Adrenal gland (tissue), 12 donors: ENCODE measurements around the gene CNNM2. TPM values are rescaled to one million over a fixed set of nuclear protein-coding genes. Genes with fewer than 3 reads are reported as not detected.

Experiments used
- DNase-seq, 7 donors: peaks; one replicate each; pipeline ENCODE4 v3.0.0-alpha.2; 2019 to 2020
- H3K27ac ChIP-seq, 5 donors: fragments of 200-600 bp; sonication (generic) in 4 of 5; 1 replicate in 3 of 5; 2 replicates in 2 of 5; pipeline versions ENCODE4 v1.5.1 to v1.8.0; 2016 to 2020; ENCODE audit warnings: mild to moderate bottlenecking in 1 of 5
- H3K27me3 ChIP-seq: fragments of 200-600 bp; 2 replicates; pipeline ENCODE4 v1.8.0; 2021
- H3K36me3 ChIP-seq, 2 donors: fragments of 200-600 bp; replicated peaks in 1 of 2; 1 replicate in 1 of 2; 2 replicates in 1 of 2; pipeline versions ENCODE4 v1.5.1 to v1.8.0; 2018 to 2022
- H3K4me1 ChIP-seq, 2 donors: fragments of 200-600 bp; replicated peaks in 1 of 2; 1 replicate in 1 of 2; 2 replicates in 1 of 2; pipeline versions ENCODE4 v1.5.1 to v1.8.0; 2018 to 2021
- H3K4me3 ChIP-seq, 4 donors: fragments of 200-600 bp; sonication (generic) in 3 of 4; one replicate each; pipeline ENCODE4 v1.5.1; 2016 to 2018
- H3K9me3 ChIP-seq, 3 donors: fragments of 200-600 bp; sonication (generic) in 1 of 3; replicated peaks in 1 of 3; 1 replicate in 2 of 3; 2 replicates in 1 of 3; pipeline versions ENCODE4 v1.5.1 to v1.8.0; 2016 to 2021
- CTCF ChIP-seq, 6 experiments: fragments of 450-650 bp in 4 of 6; fragments of 200-600 bp in 2 of 6; sonication (generic) in 1 of 6; IDR thresholded peaks; 1 replicate in 5 of 6; 2 replicates in 1 of 6; pipeline versions ENCODE4 v1.5.1 to v1.8.0; 2016 to 2021; ENCODE audit warnings: antibody characterized with exemption in 6 of 6, mild to moderate bottlenecking in 2 of 6, moderate library complexity in 1 of 6
- POLR2A ChIP-seq, 2 donors: fragments of 450-650 bp; IDR thresholded peaks; one replicate each; pipeline ENCODE4 v1.6.1; 2017; ENCODE audit warnings: antibody characterized with exemption in 2 of 2, mild to moderate bottlenecking in 2 of 2, moderate library complexity in 1 of 2
- WGBS, 4 donors: extraction: QIAGEN DNeasy Blood & Tissue Kit in 2 of 4; methylation state at CpG; one replicate each; pipeline versions ENCODE4 v1.1.5 to v1.1.7; 2013 to 2017; 5-methylcytosine and 5-hydroxymethylcytosine counted together
- intact Hi-C, 2 donors: fragments of 100-400 bp; cut with DNase I; formaldehyde crosslinking; loops; one replicate each; pipeline versions ENCODE4 v1.14.1 to v1.15.0; 2022 to 2023
- polyA plus RNA-seq, 3 donors: library from polyadenylated mRNA; stranded (reverse); fragments of 200-250 nt in 2 of 3; fragments of 350-450 nt in 1 of 3; fragmentation: Illumina TruSeq in 1 of 3; extraction: RNeasy Lipid Tissue Mini Kit (QIAGEN cat#74804) in 1 of 3; gene quantifications; one replicate each; pipeline ENCODE4 v1.2.3, GENCODE V29; 2013 to 2014
- total RNA-seq, 9 donors: library from RNA; depleted of rRNA in 4 of 9; stranded (reverse); fragments of >200 nt in 4 of 9; fragments of 120-200 nt in 1 of 9; fragmentation: NEBNext Ultra II Directional in 1 of 9; extraction: Animal tissue kit (Norgen Biotek cat#: 25700) in 1 of 9; gene quantifications; one replicate each; pipeline versions ENCODE4 v1.1.0 to v1.2.4, GENCODE V29; 2013 to 2023
- donor health status: healthy with polysubstance abuse.
- donor health status: Bipolar disorder and iron deficiency.
- donor health status: DM: yes; HTN: yes; CAD: no.
- donor health status: DM: no; HTN: no; CAD: no.
- donor health status: DM: no; HTN: no; CAD: no.
- donor health status: DM: yes; HTN: yes; CAD: no.

The CNNM2 gene
- total and polyA plus RNA-seq, 12 donors = 5.4 to 52.0 (median 36.6) TPM

GRCh38 chr10:102948786-102949185 is 30.7 kb downstream of the CNNM2 start:
- intact Hi-C loops = no loop called here
- Histone ChIP-seq H3K9me3 (no peaks in the 10 kb centered on the region), H3K36me3 (no peaks in the 10 kb centered on the region), H3K4me1 (peaks cover 31 to 32% of the 10 kb centered on the region in 2 donors), H3K27ac (peak overlapping the region in 2 of 5 donors; percentile 32 to 49), H3K27me3 (no peaks in the 10 kb centered on the region), H3K4me3 (no peak overlapping the region)
- DNase-seq = peak in 4 of 7 donors; percentile 37 to 54 (median 46)
- TF ChIP-seq CTCF (IDR thresholded peaks at IDR 0.05) (no peak), POLR2A (IDR thresholded peaks at IDR 0.05) (no peak)
- WGBS, 4 donors = 51 to 63% (median 56%) methylated on average over 3 of the region's 3 CpGs

GRCh38 chr10:102949916-102950315 is 31.8 kb downstream of the CNNM2 start:
- 57 to 67% (median 61%) methylated on average over 4 of the region's 4 CpGs for WGBS, 4 donors
- H3K36me3 ChIP-seq = no peaks in the 10 kb centered on the region
- peaks cover 22 to 36% of the 10 kb centered on the region in 2 donors for H3K4me1 ChIP-seq
- no peak for TF ChIP-seq POLR2A (IDR thresholded peaks at IDR 0.05)
- no peak for TF ChIP-seq CTCF (IDR thresholded peaks at IDR 0.05)
- intact Hi-C loops = no loop called here
- H3K4me3 ChIP-seq = no peak overlapping the region
- no peaks in the 10 kb centered on the region for H3K9me3 ChIP-seq
- no peaks in the 10 kb centered on the region for H3K27me3 ChIP-seq
- H3K27ac ChIP-seq = no peak overlapping the region
- no peak for DNase-seq

- Histone ChIP-seq H3K4me1 (peaks cover 13 to 23% of the 10 kb centered on the region in 2 donors), H3K9me3 (no peaks in the 10 kb centered on the region), H3K4me3 (no peak overlapping the region), H3K27ac (no peak overlapping the region), H3K36me3 (no peaks in the 10 kb centered on the region), H3K27me3 (no peaks in the 10 kb centered on the region)
- no peak for TF ChIP-seq CTCF (IDR thresholded peaks at IDR 0.05)
- TF ChIP-seq POLR2A (IDR thresholded peaks at IDR 0.05) = no peak
- intact Hi-C loops = no loop called here
- 61 to 95% (median 88%) methylated on average over 1 to 3 of the region's 3 CpGs for WGBS, 4 donors
- no peak for DNase-seq
These were observed 33.2 kb downstream of the CNNM2 start for GRCh38 chr10:102951316-102951715.

- intact Hi-C loops = no loop called here
- H3K4me3 ChIP-seq = no peak overlapping the region
- TF ChIP-seq CTCF (IDR thresholded peaks at IDR 0.05) (no peak), POLR2A (IDR thresholded peaks at IDR 0.05) (no peak)
- no peaks in the 10 kb centered on the region for H3K36me3 ChIP-seq
- no peaks in the 10 kb centered on the region for H3K27me3 ChIP-seq
- H3K4me1 ChIP-seq = peaks cover 16 to 26% of the 10 kb centered on the region in 2 donors
- no peak for DNase-seq
- WGBS, 4 donors = 73 to 100% (median 83%) methylated on average over 1 of the region's 1 CpG
- H3K27ac ChIP-seq = no peak overlapping the region
- H3K9me3 ChIP-seq = no peaks in the 10 kb centered on the region
These were observed 41.3 kb downstream of the CNNM2 start for GRCh38 chr10:102959360-102959759.
